Activated CD8-positive, alpha-beta memory T cell treated with anti-CD3 and anti-CD28 coated beads, Interleukin-2, amount 10 ng/mL, durations not matched to agents 7 days and 5 days (primary cell): ENCODE measurements around the gene PCSK2. TPM values are rescaled to one million over a fixed set of nuclear protein-coding genes. Genes with fewer than 3 reads are reported as not detected.

Experiments
- ATAC-seq: fragments of 150-1000 bp; cut with Tn5 transposase; one replicate; pipeline ENCODE4 v1.10.0; 2021; ENCODE audit warnings: moderate library complexity
- CTCF ChIA-PET: fragments of 350-600 bp; sonication (Branson Sonifier 250); formaldehyde crosslinking; loops from one replicate; lab custom pipeline; 2021; ENCODE audit warnings: antibody characterized with exemption; lab: Charles Lee
- DNase-seq: peaks from one replicate; pipeline ENCODE4 v3.0.0-alpha.2; 2020
- H3K27ac Mint-ChIP-seq: one replicate; pipeline ENCODE4 v1.8.0; 2021; ENCODE audit warnings: mild to moderate bottlenecking, mixed read lengths
- H3K27me3 Mint-ChIP-seq: one replicate; pipeline ENCODE4 v1.8.0; 2021; ENCODE audit warnings: mixed read lengths
- H3K36me3 Mint-ChIP-seq: one replicate; pipeline ENCODE4 v1.8.0; 2021; ENCODE audit warnings: mild to moderate bottlenecking, mixed read lengths
- H3K4me1 Mint-ChIP-seq: one replicate; pipeline ENCODE4 v1.8.0; 2021; ENCODE audit warnings: mixed read lengths
- H3K4me3 Mint-ChIP-seq: one replicate; pipeline ENCODE4 v1.8.0; 2021; ENCODE audit warnings: mild to moderate bottlenecking, moderate library complexity, mixed read lengths
- H3K9me3 Mint-ChIP-seq: one replicate; pipeline ENCODE4 v1.8.0; 2022; ENCODE audit warnings: low read depth, mixed read lengths
- total RNA-seq, 2 experiments: library from RNA; stranded (reverse); gene quantifications; one replicate each; pipeline ENCODE4 v1.2.3, GENCODE V29; 2021

The PCSK2 gene
- total RNA-seq, 2 experiments from 2014 or later = not detected

GRCh38 chr20:17287998-17288397 lies 61.2 kb downstream of the PCSK2 start:
- no peaks in the 10 kb centered on the region for H3K4me1 Mint-ChIP-seq
- CTCF ChIA-PET = no interaction called here
- no peak for DNase-seq
- no peaks in the 10 kb centered on the region for H3K27me3 Mint-ChIP-seq
- H3K9me3 Mint-ChIP-seq = no peaks in the 10 kb centered on the region
- no peak overlapping the region for H3K27ac Mint-ChIP-seq
- no peaks in the 10 kb centered on the region for H3K36me3 Mint-ChIP-seq
- ATAC-seq = no peak
- H3K4me3 Mint-ChIP-seq = no peak overlapping the region

GRCh38 chr20:17295151-17295726 lies 68.4 kb downstream of the PCSK2 start:
- no peaks in the 10 kb centered on the region for H3K9me3 Mint-ChIP-seq
- CTCF ChIA-PET = no interaction called here
- no peak for DNase-seq
- no peak overlapping the region for H3K27ac Mint-ChIP-seq
- H3K27me3 Mint-ChIP-seq = no peaks in the 10 kb centered on the region
- no peak for ATAC-seq
- no peaks in the 10 kb centered on the region for H3K4me1 Mint-ChIP-seq
- H3K36me3 Mint-ChIP-seq = no peaks in the 10 kb centered on the region
- H3K4me3 Mint-ChIP-seq = no peak overlapping the region

- Mint-ChIP-seq H3K27me3 (no peaks in the 10 kb centered on the region), H3K4me1 (no peaks in the 10 kb centered on the region), H3K27ac (no peak overlapping the region), H3K9me3 (no peaks in the 10 kb centered on the region), H3K36me3 (no peaks in the 10 kb centered on the region), H3K4me3 (no peak overlapping the region)
- ATAC-seq = no peak
- DNase-seq = no peak
- CTCF ChIA-PET = interaction anchor here (1.3 kb wide), 1 partner anchor 9 kb away, joined by 5 read pairs; no protein-coding TSS in a partner anchor
Observed at GRCh38 chr20:17295991-17296390, 69.2 kb downstream of the PCSK2 start.

GRCh38 chr20:17298171-17298570 lies 71.3 kb downstream of the PCSK2 start:
- CTCF ChIA-PET = no interaction called here
- Mint-ChIP-seq H3K9me3 (no peaks in the 10 kb centered on the region), H3K4me3 (no peak overlapping the region), H3K27me3 (no peaks in the 10 kb centered on the region), H3K36me3 (no peaks in the 10 kb centered on the region), H3K27ac (no peak overlapping the region), H3K4me1 (no peaks in the 10 kb centered on the region)
- no peak for ATAC-seq
- DNase-seq = no peak

GRCh38 chr20:17298751-17299150 lies 71.9 kb downstream of the PCSK2 start:
- no peak for ATAC-seq
- H3K4me1 Mint-ChIP-seq = no peaks in the 10 kb centered on the region

GRCh38 chr20:17300113-17300512 lies 73.3 kb downstream of the PCSK2 start:
- Mint-ChIP-seq H3K36me3 (no peaks in the 10 kb centered on the region), H3K9me3 (no peaks in the 10 kb centered on the region), H3K4me1 (no peaks in the 10 kb centered on the region), H3K4me3 (no peak overlapping the region), H3K27ac (no peak overlapping the region), H3K27me3 (peaks cover 2% of the 10 kb centered on the region)
- CTCF ChIA-PET = no interaction called here
- ATAC-seq (no peak), DNase-seq (no peak)

More at GRCh38 chr20:17298751-17299150, 71.9 kb downstream of the PCSK2 start:
- Mint-ChIP-seq H3K27ac (no peak overlapping the region), H3K27me3 (no peaks in the 10 kb centered on the region), H3K36me3 (no peaks in the 10 kb centered on the region), H3K4me3 (no peak overlapping the region), H3K9me3 (no peaks in the 10 kb centered on the region)
- CTCF ChIA-PET = no interaction called here
- no peak for DNase-seq

- CTCF ChIA-PET = interaction anchor here (1.1 kb wide), 1 partner anchor 13 kb away, joined by 3 read pairs; no protein-coding TSS in a partner anchor
- DNase-seq (no peak), ATAC-seq (no peak)
- H3K4me3 Mint-ChIP-seq = no peak overlapping the region
- H3K27ac Mint-ChIP-seq = no peak overlapping the region
- no peaks in the 10 kb centered on the region for H3K9me3 Mint-ChIP-seq
- H3K27me3 Mint-ChIP-seq = peaks cover 2% of the 10 kb centered on the region
- H3K36me3 Mint-ChIP-seq = no peaks in the 10 kb centered on the region
- no peaks in the 10 kb centered on the region for H3K4me1 Mint-ChIP-seq
Observed at GRCh38 chr20:17304774-17305173, 77.9 kb downstream of the PCSK2 start.

- DNase-seq (no peak), ATAC-seq (no peak)
- CTCF ChIA-PET = no interaction called here
- Mint-ChIP-seq H3K4me3 (no peak overlapping the region), H3K4me1 (no peaks in the 10 kb centered on the region), H3K27ac (no peak overlapping the region), H3K36me3 (no peaks in the 10 kb centered on the region), H3K9me3 (no peaks in the 10 kb centered on the region), H3K27me3 (peaks cover 2% of the 10 kb centered on the region)
Observed at GRCh38 chr20:17306427-17306826, 79.6 kb downstream of the PCSK2 start.

GRCh38 chr20:17314264-17314663 lies 87.4 kb downstream of the PCSK2 start:
- Mint-ChIP-seq H3K27ac (no peak overlapping the region), H3K4me1 (no peaks in the 10 kb centered on the region), H3K4me3 (no peak overlapping the region), H3K36me3 (no peaks in the 10 kb centered on the region), H3K27me3 (peaks cover 24% of the 10 kb centered on the region), H3K9me3 (no peaks in the 10 kb centered on the region)
- DNase-seq = no peak
- ATAC-seq = no peak
- CTCF ChIA-PET = no interaction called here

- peaks cover 24% of the 10 kb centered on the region for H3K27me3 Mint-ChIP-seq
- H3K9me3 Mint-ChIP-seq = no peaks in the 10 kb centered on the region
- CTCF ChIA-PET = no interaction called here
- no peak for ATAC-seq
- no peak overlapping the region for H3K27ac Mint-ChIP-seq
- no peaks in the 10 kb centered on the region for H3K4me1 Mint-ChIP-seq
- no peaks in the 10 kb centered on the region for H3K36me3 Mint-ChIP-seq
- H3K4me3 Mint-ChIP-seq = no peak overlapping the region
- DNase-seq = no peak
Observed at GRCh38 chr20:17315407-17316231, 88.8 kb downstream of the PCSK2 start.

GRCh38 chr20:17316316-17317038 lies 89.6 kb downstream of the PCSK2 start:
- H3K27me3 Mint-ChIP-seq = peaks cover 24% of the 10 kb centered on the region
- H3K36me3 Mint-ChIP-seq = no peaks in the 10 kb centered on the region
- H3K4me1 Mint-ChIP-seq = no peaks in the 10 kb centered on the region
- no peak overlapping the region for H3K27ac Mint-ChIP-seq
- ATAC-seq (no peak), DNase-seq (no peak)
- no peaks in the 10 kb centered on the region for H3K9me3 Mint-ChIP-seq
- CTCF ChIA-PET = no interaction called here
- no peak overlapping the region for H3K4me3 Mint-ChIP-seq

GRCh38 chr20:17317341-17317740 lies 90.5 kb downstream of the PCSK2 start:
- H3K4me3 Mint-ChIP-seq = no peak overlapping the region
- no peak overlapping the region for H3K27ac Mint-ChIP-seq
- no peaks in the 10 kb centered on the region for H3K9me3 Mint-ChIP-seq
- no peaks in the 10 kb centered on the region for H3K4me1 Mint-ChIP-seq
- CTCF ChIA-PET = interaction anchor here (0.7 kb wide), 1 partner anchor 13 kb away, joined by 3 read pairs; no protein-coding TSS in a partner anchor
- ATAC-seq (no peak), DNase-seq (no peak)
- peaks cover 24% of the 10 kb centered on the region for H3K27me3 Mint-ChIP-seq
- H3K36me3 Mint-ChIP-seq = no peaks in the 10 kb centered on the region

GRCh38 chr20:17320456-17320855 lies 93.6 kb downstream of the PCSK2 start:
- no peaks in the 10 kb centered on the region for H3K4me1 Mint-ChIP-seq
- CTCF ChIA-PET = no interaction called here
- no peaks in the 10 kb centered on the region for H3K36me3 Mint-ChIP-seq
- ATAC-seq (no peak), DNase-seq (no peak)
- H3K9me3 Mint-ChIP-seq = no peaks in the 10 kb centered on the region
- H3K27me3 Mint-ChIP-seq = peaks cover 15% of the 10 kb centered on the region
- no peak overlapping the region for H3K4me3 Mint-ChIP-seq
- H3K27ac Mint-ChIP-seq = no peak overlapping the region
